Body of pancreas (tissue), 4 donors: ENCODE measurements around the gene FGF8. TPM values are rescaled to one million over a fixed set of nuclear protein-coding genes. Genes with fewer than 3 reads are reported as not detected.

Experiments used
- ATAC-seq: fragments of 150-250 bp; one replicate; pipeline ENCODE4 v1.9.1; 2016
- DNase-seq, 4 donors: peaks; one replicate each; pipeline ENCODE4 v3.0.0-alpha.2; 2019
- H3K27ac ChIP-seq, 4 donors: fragments of 200-600 bp; sonication (generic); 1 replicate in 3 of 4; 2 replicates in 1 of 4; pipeline versions ENCODE4 v1.5.1 to v1.6.1; 2016 to 2019; ENCODE audit warnings: mild to moderate bottlenecking in 1 of 4, mixed read lengths in 1 of 4, moderate library complexity in 1 of 4
- H3K27me3 ChIP-seq, 2 donors: fragments of 200-600 bp; sonication (generic); one replicate each; pipeline ENCODE4 v1.6.0; 2016; ENCODE audit warnings: mild to moderate bottlenecking in 1 of 2
- H3K36me3 ChIP-seq, 2 donors: fragments of 200-600 bp; sonication (generic); replicated peaks in 1 of 2; 2 replicates each; pipeline ENCODE4 v1.5.1; 2016; ENCODE audit warnings: low read depth in 2 of 2; ENCODE audit not compliant: insufficient read depth in 1 of 2
- H3K4me1 ChIP-seq: fragments of 200-600 bp; sonication (generic); one replicate; pipeline ENCODE4 v1.6.0; 2016
- H3K4me3 ChIP-seq, 2 donors: fragments of 200-600 bp; sonication (generic); 1 replicate in 1 of 2; 2 replicates in 1 of 2; pipeline ENCODE4 v1.5.1; 2016 to 2019
- H3K9me3 ChIP-seq, 3 donors: fragments of 200-600 bp; sonication (generic); 1 replicate in 2 of 3; 2 replicates in 1 of 3; pipeline ENCODE4 v1.5.1; 2016
- CTCF ChIP-seq, 7 experiments: fragments of 450-650 bp in 4 of 7; fragments of 200-600 bp in 3 of 7; sonication (generic) in 3 of 7; IDR thresholded peaks; one replicate each; pipeline ENCODE4 v1.5.1; 2016 to 2019; ENCODE audit warnings: antibody characterized with exemption in 7 of 7
- POLR2A ChIP-seq, 3 donors: fragments of 450-650 bp; IDR thresholded peaks; one replicate each; pipeline ENCODE4 v1.6.1; 2016; ENCODE audit warnings: antibody characterized with exemption in 3 of 3, mild to moderate bottlenecking in 2 of 3
- WGBS, 2 donors: methylation state at CpG; one replicate each; pipeline ENCODE4 v1.1.5; 2017; 5-methylcytosine and 5-hydroxymethylcytosine counted together
- intact Hi-C: fragments of 100-400 bp; cut with DNase I; formaldehyde crosslinking; loops from one replicate; pipeline ENCODE4 v1.15.1; 2023
- total RNA-seq, 2 donors: library from RNA; depleted of rRNA; stranded (reverse); fragments of >200 nt; gene quantifications; one replicate each; pipeline ENCODE4 v1.1.0, GENCODE V29; 2016

The FGF8 gene
- total RNA-seq, 2 donors from 2014 or later = not detected

GRCh38 chr10:101781984-101782810 is 6.3 kb upstream of the FGF8 start:
- intact Hi-C loops = no loop called here
- H3K4me1 ChIP-seq = peaks cover 49% of the 10 kb centered on the region
- 45 to 46% methylated on average over 14 to 17 of the region's 17 CpGs for WGBS, 2 donors

GRCh38 chr10:101781655-101781983 is 5.7 kb upstream of the FGF8 start:
- H3K4me3 ChIP-seq = no peak overlapping the region
- 67 to 78% methylated on average over 7 of the region's 7 CpGs for WGBS, 2 donors
- no peak overlapping the region for H3K27ac ChIP-seq
- peaks cover 49% of the 10 kb centered on the region for H3K4me1 ChIP-seq
- TF ChIP-seq CTCF (IDR thresholded peaks at IDR 0.05) = no peak
- TF ChIP-seq POLR2A (IDR thresholded peaks at IDR 0.05) = no peak
- DNase-seq = no peak
- no peaks in the 10 kb centered on the region for H3K9me3 ChIP-seq
- H3K36me3 ChIP-seq = peaks cover 0 to 5% of the 10 kb centered on the region in 2 donors
- no peak for ATAC-seq
- intact Hi-C loops = no loop called here
- H3K27me3 ChIP-seq = peaks cover 0 to 7% of the 10 kb centered on the region in 2 donors

More at GRCh38 chr10:101781984-101782810, 6.3 kb upstream of the FGF8 start:
- no peak overlapping the region for H3K27ac ChIP-seq
- peaks cover 0 to 9% of the 10 kb centered on the region in 2 donors for H3K36me3 ChIP-seq
- H3K9me3 ChIP-seq = no peaks in the 10 kb centered on the region
- peaks cover 0 to 1% of the 10 kb centered on the region in 2 donors for H3K27me3 ChIP-seq
- TF ChIP-seq POLR2A (IDR thresholded peaks at IDR 0.05) = no peak
- no peak for TF ChIP-seq CTCF (IDR thresholded peaks at IDR 0.05)
- no peak for ATAC-seq
- no peak overlapping the region for H3K4me3 ChIP-seq
- DNase-seq = no peak

GRCh38 chr10:101780818-101781654 is 5.1 kb upstream of the FGF8 start:
- H3K36me3 ChIP-seq = peaks cover 0 to 2% of the 10 kb centered on the region in 2 donors
- TF ChIP-seq POLR2A (IDR thresholded peaks at IDR 0.05) = no peak
- peak; percentile 76 to 91 (median 83) for TF ChIP-seq CTCF (IDR thresholded peaks at IDR 0.05)
- peaks cover 53% of the 10 kb centered on the region for H3K4me1 ChIP-seq
- H3K27me3 ChIP-seq = peaks cover 0 to 12% of the 10 kb centered on the region in 2 donors
- no peaks in the 10 kb centered on the region for H3K9me3 ChIP-seq
- DNase-seq = peak; percentile 62 to 72 (median 68)
- ATAC-seq = peak; percentile 41
- H3K27ac ChIP-seq = no peak overlapping the region
- intact Hi-C loops = no loop called here
- 39 to 46% methylated on average over 4 to 14 of the region's 14 CpGs for WGBS, 2 donors
- no peak overlapping the region for H3K4me3 ChIP-seq

GRCh38 chr10:101780187-101780817 is 4.4 kb upstream of the FGF8 start:
- Histone ChIP-seq H3K27me3 (peaks cover 0 to 15% of the 10 kb centered on the region in 2 donors), H3K9me3 (no peaks in the 10 kb centered on the region), H3K27ac (no peak overlapping the region), H3K36me3 (no peaks in the 10 kb centered on the region), H3K4me3 (no peak overlapping the region), H3K4me1 (peaks cover 56% of the 10 kb centered on the region)
- ATAC-seq (no peak), DNase-seq (no peak)
- TF ChIP-seq POLR2A (IDR thresholded peaks at IDR 0.05) (no peak), CTCF (IDR thresholded peaks at IDR 0.05) (no peak)
- 13 to 66% methylated on average over 2 to 17 of the region's 17 CpGs for WGBS, 2 donors
- intact Hi-C loops = no loop called here
